NB4 (cell line): ENCODE results near the gene INSC.
A peak's percentile ranks its signal among the peaks of the same experiment; 100 is the strongest.

Experiments used
- DNase-seq: peaks from one replicate; pipeline ENCODE4 v3.0.0; 2010; ENCODE audit warnings: low read depth
- H3K4me3 ChIP-seq: one replicate; pipeline ENCODE4 v1.5.1; 2011; ENCODE audit warnings: mild to moderate bottlenecking, low read depth, low read length, moderate library complexity
- MAX ChIP-seq: IDR thresholded peaks from 2 replicates; pipeline ENCODE4 v1.6.1; 2011; ENCODE audit warnings: low read depth, low read length
- MYC ChIP-seq: IDR thresholded peaks from 2 replicates; pipeline ENCODE4 v1.6.1; 2011; ENCODE audit warnings: low read depth, low read length
- POLR2A ChIP-seq: IDR thresholded peaks from 2 replicates; pipeline ENCODE4 v1.6.1; 2011; ENCODE audit warnings: mild to moderate bottlenecking; ENCODE audit not compliant: insufficient read length; ENCODE audit errors: extremely low read depth
- TF ChIP-seq, protein P1 (sequence below): IDR thresholded peaks from one replicate; pipeline ENCODE4 v1.5.1; 2012; ENCODE audit warnings: low read depth, low read length

The INSC gene

GRCh38 chr11:15107730-15108515, 6.8 kb upstream of the INSC start:
- H3K4me3 ChIP-seq = no peak overlapping the region
- DNase-seq = no peak
- TF ChIP-seq, protein P1, sequence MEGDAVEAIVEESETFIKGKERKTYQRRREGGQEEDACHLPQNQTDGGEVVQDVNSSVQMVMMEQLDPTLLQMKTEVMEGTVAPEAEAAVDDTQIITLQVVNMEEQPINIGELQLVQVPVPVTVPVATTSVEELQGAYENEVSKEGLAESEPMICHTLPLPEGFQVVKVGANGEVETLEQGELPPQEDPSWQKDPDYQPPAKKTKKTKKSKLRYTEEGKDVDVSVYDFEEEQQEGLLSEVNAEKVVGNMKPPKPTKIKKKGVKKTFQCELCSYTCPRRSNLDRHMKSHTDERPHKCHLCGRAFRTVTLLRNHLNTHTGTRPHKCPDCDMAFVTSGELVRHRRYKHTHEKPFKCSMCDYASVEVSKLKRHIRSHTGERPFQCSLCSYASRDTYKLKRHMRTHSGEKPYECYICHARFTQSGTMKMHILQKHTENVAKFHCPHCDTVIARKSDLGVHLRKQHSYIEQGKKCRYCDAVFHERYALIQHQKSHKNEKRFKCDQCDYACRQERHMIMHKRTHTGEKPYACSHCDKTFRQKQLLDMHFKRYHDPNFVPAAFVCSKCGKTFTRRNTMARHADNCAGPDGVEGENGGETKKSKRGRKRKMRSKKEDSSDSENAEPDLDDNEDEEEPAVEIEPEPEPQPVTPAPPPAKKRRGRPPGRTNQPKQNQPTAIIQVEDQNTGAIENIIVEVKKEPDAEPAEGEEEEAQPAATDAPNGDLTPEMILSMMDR = no peak

- no peak for DNase-seq
- TF ChIP-seq, protein P1 = no peak
- TF ChIP-seq MAX = no peak
- TF ChIP-seq MYC = no peak
- no peak overlapping the region for H3K4me3 ChIP-seq
Observed at GRCh38 chr11:15108592-15109130, 6.1 kb upstream of the INSC start.

DNA sequence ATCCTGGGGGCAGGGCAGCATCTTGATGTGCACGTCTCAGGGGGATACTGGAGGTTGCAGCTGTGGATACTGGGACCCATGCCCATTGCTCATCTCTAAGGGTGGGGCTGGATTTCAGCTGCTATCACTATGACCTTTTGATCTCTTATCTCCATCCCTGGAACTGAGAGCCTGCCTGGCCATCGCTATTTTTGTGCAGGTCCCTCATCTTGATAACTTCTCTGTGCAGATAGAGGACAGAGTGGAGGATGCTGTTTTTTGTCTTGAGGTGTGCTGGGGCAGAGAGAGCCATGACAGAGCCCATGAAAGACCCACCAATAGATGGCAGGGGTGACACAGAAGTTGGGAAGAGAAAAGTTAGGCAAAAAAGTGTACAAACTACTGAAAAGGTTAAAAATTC, 5.1 kb upstream of the INSC start:
- no peak overlapping the region for H3K4me3 ChIP-seq
- TF ChIP-seq MYC (no peak), MAX (no peak)
- TF ChIP-seq, protein P1 = no peak
- no peak for DNase-seq

DNA sequence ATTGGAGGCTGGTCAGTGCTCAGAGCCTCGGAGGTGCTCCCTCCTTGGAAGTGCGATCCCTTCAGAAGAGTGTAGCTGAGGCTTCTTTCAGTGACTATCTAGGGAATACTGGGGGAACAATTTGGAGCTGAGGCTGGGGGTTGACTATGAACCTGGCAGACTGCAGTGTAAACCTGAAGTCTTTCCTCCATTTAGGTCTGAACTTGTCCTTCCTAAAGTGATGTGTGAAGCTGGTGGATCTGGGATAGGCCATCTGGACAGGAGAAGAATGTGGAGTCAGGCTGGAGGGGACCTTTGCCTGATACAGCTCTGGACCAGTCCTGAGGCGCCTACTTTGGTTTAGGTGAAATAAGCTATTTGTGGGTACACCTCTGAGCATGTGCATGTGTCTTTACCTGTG, 3.5 kb upstream of the INSC start:
- DNase-seq = no peak
- no peak overlapping the region for H3K4me3 ChIP-seq
- TF ChIP-seq POLR2A (no peak), MYC (no peak), MAX (no peak)
- TF ChIP-seq, protein P1 = no peak

DNA sequence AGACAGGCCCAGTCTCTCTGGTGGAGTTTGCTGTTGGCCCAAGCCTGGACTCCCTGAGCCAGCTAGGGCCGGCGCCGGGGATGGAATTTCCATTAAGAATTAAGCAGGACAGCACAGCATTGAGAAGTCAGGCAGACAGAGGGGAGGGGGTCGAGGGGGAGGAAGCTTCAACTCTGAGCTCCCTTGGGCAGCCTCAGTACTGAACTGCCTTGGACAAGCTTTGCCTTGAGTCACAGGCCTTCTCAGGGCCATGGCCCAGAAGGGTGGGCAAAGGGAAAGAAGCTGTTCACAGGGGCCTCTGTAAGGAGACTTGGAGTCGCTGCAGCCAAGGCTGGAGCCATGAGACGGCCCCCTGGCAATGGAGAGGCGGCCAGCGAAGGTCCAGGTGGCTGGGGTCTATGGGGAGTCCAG, 2.6 kb upstream of the INSC start:
- TF ChIP-seq MYC = no peak
- no peak overlapping the region for H3K4me3 ChIP-seq
- no peak for DNase-seq

GRCh38 chr11:15113381-15113780, 1.3 kb upstream of the INSC start:
- H3K4me3 ChIP-seq = no peak overlapping the region
- peak; percentile 84 for DNase-seq
- TF ChIP-seq, protein P1 = no peak
- TF ChIP-seq POLR2A = no peak
- TF ChIP-seq MYC = no peak
- no peak for TF ChIP-seq MAX
